GM12865 (cell line): ENCODE measurements around the gene TUBE1.
"Not testable (repeated sequence)": the region's sequence is repeated elsewhere in the genome, so short reads cannot be mapped to it uniquely, and the experiment has no call there.

Experiments used
- DNase-seq: peaks from one replicate; pipeline ENCODE4 v3.0.0; 2010; ENCODE audit warnings: low read depth
- H3K4me3 ChIP-seq: 2 replicates; pipeline ENCODE4 v1.5.1; 2011; ENCODE audit warnings: mild to moderate bottlenecking, low read depth, low read length, control low read depth
- CTCF ChIP-seq: IDR thresholded peaks from 2 replicates; pipeline ENCODE4 v1.5.1; 2011; ENCODE audit warnings: low read length, control low read depth, low read depth, inconsistent platforms; ENCODE audit not compliant: insufficient read depth; ENCODE audit errors: missing control alignments

TUBE1 gene

GRCh38 chr6:112117554-112117953, 30.3 kb upstream of the TUBE1 start:
- no peak for TF ChIP-seq CTCF
- DNase-seq, result no peak
- no peak overlapping the region for H3K4me3 ChIP-seq

GRCh38 chr6:112116221-112116620, 28.9 kb upstream of the TUBE1 start:
- DNase-seq, result no peak
- TF ChIP-seq CTCF, result no peak
- H3K4me3 ChIP-seq, result no peak overlapping the region

- no peak for DNase-seq
- H3K4me3 ChIP-seq, result no peak overlapping the region
- TF ChIP-seq CTCF, result no peak
Observed at GRCh38 chr6:112114577-112115223, 27.4 kb upstream of the TUBE1 start.

GRCh38 chr6:112113918-112114317, 26.6 kb upstream of the TUBE1 start:
- TF ChIP-seq CTCF, result no peak
- no peak for DNase-seq
- no peak overlapping the region for H3K4me3 ChIP-seq

- H3K4me3 ChIP-seq, result no peak overlapping the region
- TF ChIP-seq CTCF, result no peak
- no peak for DNase-seq
Observed at GRCh38 chr6:112113431-112113830, 26.1 kb upstream of the TUBE1 start.

- no peak for TF ChIP-seq CTCF
- DNase-seq, result no peak
- no peak overlapping the region for H3K4me3 ChIP-seq
Observed at GRCh38 chr6:112109262-112109661, 22.0 kb upstream of the TUBE1 start.

- H3K4me3 ChIP-seq, result no peak overlapping the region
- DNase-seq, result no peak
- TF ChIP-seq CTCF, result no peak
Observed at GRCh38 chr6:112106562-112106961, 19.3 kb upstream of the TUBE1 start.

GRCh38 chr6:112106026-112106425, 18.7 kb upstream of the TUBE1 start:
- not testable (repeated sequence) for DNase-seq, H3K4me3 ChIP-seq
